GM18870 (cell line): ENCODE measurements around the gene CCDC12.

Experiments
- ATAC-seq: cut with Tn5 transposase; IDR thresholded peaks from one replicate; pipeline ENCODE4 v1.9.1; 2021; ENCODE audit warnings: moderate library complexity; ENCODE audit not compliant: unreplicated experiment

The CCDC12 gene

DNA sequence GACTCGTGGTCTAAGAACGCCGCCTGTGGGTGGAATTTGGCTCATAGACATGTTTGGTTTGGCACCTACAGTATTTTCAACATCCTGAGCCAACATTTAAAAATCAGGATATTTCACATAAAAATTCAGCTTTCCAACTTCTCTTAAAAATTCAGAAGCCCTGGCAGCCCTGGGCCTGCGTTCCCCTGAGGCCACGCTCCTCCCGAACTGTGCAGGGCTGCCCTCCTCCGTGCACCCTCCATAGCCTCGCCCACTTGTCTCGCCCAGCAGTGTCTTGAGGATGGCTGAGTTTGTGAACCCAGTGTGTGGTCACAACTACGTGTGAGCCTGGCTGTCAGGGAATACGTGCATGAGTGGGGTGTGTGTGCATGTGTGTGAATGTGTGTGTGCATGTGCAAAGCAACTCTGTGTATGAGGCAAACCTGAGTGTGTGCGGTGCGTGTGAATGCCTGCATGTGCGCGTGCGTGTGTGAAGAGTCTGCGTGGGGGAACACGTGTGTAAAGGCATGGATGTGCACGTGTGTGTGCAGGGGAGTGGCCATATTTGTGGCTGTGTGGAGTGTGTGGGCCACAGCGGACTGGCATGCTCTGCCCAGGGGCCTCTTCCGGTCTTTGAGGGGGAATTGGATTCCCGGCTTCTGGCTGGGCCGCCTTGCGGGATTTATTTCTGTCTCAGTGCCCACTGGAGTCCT is 68.1 kb downstream of the CCDC12 start:
- ATAC-seq, result no peak

DNA sequence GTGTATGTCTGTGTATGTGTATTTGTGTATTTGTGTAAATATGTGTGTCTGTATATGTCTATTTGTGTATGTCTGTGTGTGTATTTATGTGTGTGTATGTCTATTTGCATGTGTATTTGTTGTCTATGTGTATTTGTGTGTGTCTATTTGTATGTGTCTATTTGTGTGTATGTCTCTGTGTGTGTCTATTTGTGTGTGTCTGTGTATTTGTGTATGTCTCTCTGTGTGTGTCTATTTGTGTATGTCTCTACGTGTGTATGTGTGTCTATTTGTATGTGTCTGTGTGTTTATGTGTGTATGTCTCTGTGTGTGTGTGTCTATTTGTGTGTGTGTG is 68.6 kb downstream of the CCDC12 start:
- no peak for ATAC-seq

DNA sequence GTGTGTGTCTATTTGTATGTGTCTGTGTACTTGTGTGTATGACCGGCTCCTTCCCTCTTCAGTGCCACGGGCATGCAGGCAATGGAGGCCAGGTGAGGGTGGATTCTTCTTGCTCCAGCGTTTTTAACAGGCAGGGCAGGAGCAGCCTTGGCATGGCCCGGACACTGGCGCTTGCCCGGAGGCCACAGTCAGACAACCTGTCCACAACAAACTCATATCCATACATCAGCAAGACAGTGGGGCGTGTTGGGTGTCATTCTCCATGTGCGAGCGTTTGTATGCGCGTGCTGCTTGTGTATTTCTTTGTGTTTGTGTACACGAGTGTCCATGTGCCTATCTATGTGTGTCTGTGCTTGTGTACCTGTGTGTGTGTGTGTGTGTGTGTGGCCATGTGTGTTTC is 69.3 kb downstream of the CCDC12 start:
- no peak for ATAC-seq

DNA sequence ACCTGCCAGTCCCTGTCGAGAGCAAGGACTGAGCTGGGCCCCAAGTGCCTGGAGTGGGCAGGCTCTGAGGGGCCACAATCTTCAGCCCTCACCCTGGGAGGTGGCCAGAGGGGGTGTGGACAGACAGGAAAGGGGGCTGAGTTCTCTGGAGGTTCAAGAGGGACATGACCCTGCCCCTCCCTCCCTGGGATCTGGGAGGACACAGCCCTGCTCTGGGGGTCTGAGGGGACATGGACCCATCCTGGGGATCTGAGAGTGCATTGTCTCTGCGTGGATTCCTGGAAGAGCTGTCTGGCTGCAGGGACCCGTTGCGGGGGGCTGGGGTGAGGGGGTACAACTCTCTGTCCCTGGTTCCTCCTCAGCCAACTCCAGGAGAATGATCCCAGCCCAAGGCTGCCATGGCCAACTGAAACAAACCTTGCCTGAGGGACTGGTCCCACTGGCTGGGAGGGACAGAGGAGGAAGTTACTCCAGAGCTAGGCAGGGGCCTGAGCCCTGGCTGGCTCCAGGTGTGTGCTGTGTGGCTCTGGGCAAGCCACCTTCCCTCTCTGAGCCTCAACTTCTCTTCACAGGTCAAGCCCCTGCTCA is 70.0 kb downstream of the CCDC12 start:
- no peak for ATAC-seq

DNA sequence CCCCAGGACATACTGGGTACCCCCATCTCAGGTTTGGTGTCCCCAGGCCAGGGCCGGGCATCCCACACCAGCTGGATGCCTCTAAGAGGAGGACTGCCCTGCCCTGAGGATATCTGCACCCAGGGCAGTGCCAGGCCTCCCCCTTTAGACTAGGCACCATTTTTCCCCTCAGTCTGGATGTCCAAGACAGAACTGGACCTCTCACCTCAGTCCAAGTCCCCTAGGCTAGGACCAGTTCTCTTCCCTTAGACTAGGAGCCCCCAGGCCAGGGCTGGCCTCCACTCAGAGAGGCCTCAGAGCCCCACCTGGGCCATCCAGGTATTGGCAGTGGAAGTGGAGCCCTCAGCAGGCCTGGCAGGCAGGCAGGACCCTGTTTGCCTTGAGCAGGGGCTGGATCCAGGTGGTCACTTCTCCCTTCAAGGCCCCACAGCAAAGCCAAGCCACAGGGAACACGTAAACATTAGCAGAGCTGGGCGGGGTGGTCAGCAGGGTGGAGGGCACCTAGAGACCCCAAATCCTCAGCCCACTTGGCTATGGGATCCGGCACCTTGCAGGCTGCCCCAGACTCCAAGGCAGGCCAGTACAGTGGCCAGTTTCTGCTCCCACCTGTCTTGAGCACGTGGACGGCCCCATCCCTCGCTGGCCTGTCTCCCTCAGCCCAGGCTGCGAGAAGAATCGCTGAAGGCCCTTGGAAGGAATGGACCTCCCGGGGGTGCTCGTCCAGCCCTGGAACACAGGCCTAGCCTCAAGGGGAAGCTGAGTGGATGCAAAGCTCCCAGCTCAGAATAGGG is 70.7 kb downstream of the CCDC12 start:
- no peak for ATAC-seq

DNA sequence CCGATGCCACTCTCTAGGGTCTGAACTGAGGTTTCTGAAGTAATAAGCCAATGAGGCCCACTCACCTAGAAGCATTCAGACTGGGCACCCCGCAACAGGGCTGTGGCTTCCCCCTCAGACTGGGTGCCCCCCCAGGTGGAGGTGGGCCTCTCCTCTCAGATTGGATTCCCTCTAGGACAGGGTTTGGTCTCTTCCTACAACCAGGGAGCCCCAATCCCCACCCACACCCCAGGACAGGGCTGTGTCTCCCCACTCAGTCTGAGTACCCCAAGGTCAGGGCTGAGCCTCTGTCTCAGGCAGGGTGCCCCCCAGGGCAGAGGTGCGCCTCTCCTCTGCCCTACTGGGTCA is 71.4 kb downstream of the CCDC12 start:
- ATAC-seq, result no peak

DNA sequence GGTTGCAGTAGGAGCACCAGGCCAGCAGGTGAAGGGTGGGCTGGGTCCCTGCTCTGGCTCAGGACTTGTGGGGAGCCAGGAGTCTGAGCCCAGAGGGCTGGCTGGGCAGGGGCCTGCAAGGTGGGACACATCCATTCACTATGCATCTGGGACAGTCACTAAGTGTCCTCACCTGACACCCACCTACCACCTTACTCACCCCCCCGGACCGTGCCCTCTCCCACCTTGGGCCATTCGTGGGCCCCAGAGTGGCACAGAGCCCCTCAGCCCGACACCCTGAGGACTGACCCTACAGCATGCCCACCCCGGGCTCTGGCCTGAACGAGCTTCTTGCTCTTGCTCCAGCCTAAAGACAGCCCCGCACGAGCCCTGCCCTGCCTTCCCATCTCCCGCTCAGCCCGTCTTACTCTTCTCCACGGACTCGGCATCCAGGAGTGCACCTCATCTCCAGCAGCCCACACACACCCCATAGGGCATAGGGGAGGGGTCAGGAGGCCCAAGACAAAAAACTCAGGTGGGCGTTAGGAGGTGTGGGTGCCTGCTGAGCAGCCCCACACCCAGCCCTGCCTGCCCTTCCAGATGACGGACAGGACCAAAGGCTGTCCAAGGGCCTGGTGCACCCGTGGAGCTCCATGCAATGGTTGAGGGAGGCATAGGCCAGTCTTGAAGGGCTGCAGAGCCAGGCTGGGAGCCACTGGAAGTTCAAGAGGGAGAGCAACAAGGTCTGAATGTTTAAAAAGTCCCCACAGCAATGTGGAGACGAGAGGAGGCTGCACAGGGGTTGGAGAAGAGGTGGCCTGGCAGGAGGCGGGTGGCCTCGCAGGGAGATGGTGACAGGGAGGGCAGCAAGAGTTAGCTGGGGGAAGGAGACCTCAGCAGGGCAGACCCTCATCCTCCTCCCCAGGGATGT is 72.0 kb downstream of the CCDC12 start:
- ATAC-seq, result no peak

DNA sequence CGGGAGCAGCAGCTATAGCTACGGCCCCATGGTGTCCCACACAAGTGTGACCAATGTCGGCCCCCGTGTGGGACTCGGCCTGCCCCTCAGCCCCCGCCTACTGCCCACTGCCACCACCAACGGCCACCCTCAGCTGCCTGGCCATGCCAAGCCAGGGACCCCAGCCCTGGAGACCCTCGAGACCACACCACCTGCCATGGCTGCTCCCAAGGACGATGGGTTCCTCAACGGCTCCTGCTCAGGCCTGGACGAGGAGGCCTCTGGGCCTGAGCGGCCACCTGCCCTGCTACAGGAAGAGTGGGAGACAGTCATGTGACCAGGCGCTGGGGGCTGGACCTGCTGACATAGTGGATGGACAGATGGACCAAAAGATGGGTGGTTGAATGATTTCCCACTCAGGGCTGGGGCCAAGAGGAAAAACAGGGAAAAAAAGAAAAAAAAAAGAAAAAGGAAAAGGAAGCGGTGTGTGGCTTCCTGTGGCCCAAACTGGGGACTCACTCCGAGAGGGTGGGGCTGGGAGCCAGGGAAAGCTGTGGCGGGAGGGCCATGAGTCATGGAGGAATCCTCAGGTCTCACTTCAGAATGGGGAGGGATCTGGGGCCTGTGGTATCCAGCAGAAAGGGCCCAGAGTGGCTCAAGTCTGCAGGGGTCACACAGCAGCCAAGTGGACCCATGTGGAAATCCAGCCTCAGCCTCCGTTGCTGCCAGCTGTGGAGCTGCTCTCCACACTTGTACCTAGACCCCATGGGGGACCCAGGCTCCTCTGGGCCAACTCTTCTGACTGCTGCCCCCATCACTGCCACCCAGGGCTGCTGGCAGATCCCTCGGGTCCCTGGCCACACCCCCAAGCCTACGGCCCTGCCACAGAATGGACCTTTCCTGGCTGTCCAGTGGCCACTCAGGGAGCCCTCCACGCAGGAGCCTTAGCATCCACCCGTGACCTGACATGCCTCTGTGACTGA is 72.9 kb downstream of the CCDC12 start:
- ATAC-seq, result no peak

DNA sequence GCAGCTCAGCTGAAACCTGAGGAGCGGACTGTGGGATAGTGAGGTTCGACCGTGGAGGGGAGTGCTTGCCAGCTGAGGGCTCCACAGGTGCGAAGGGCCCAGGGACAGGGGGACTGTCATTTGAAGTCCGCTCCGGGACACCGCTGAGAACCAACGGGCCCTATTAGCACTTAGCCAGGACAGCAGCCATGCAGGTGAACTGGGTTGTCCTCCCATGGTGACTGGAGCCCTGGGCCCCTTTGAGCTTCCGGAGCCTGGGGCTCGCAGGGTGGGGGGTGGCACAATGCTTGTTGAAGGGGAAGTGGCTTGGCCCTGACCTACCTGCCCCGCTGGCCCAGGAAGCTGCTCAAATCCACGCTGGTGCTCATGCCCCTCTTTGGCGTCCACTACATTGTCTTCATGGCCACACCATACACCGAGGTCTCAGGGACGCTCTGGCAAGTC is 74.3 kb downstream of the CCDC12 start:
- ATAC-seq, result no peak

DNA sequence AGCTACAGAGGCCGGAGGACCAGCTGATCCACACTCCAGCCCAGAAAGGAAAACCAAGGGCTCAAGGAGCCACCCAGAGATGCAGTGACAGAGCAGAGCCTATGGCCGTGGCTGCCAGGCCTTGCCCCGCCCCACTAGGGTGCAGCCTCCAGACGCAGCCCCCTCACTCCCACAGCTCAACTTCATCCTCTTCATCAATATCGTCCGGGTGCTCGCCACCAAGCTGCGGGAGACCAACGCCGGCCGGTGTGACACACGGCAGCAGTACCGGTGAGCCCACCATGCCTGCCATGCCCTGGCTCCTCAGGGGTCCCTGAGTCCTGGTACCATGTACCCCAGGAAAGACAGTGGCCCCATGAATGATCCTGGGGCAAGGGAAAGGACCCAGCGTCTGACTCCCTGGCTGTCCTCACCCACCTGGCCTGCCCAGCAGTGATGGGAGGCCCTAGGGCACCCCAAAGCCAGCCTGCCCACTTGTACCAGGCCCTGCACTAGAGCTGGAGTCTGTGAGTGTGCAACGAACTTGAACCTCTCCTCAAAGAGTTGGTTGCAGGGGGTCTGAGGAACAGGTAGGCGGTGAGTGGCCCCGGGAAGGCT is 74.9 kb downstream of the CCDC12 start:
- ATAC-seq, result no peak

DNA sequence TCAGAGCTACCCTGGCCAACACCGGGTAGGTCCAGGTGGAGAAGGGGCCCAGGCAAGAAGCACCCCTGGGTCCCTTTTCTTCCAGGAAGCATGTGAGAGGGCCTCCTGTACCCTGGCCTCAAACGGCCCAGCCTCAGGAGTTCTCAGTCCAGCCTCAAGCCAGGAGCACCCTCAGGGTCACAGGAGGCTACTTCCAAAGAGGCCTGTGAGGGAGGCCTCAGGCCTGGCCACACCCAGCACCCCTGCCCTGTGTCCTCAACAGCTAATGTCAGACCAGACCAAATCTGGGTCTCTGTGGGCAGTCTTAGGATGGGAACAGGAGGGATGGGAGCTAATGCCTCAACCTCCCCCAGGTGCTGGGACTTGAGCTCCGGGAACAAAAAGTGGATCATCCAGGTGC is 75.5 kb downstream of the CCDC12 start:
- no peak for ATAC-seq

DNA sequence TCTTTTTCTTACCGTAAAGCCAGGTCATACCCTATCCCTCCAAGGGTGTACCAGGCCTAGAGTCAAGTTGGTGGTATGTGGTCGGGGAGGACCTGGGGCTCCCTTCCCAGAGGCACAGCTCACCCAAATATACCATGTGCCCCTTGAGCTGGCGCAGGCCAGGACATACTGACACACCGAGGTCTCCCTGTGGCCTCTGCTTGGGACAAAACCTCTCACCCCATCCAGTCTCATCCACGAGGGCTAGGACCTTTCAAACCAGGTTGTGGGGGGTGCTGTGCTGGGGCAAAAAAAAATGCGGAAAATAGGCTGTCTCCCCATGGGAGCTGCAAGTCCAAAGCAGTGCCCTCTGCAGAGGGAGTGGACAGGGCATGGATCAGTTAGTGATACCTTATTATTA is 76.2 kb downstream of the CCDC12 start:
- no peak for ATAC-seq

DNA sequence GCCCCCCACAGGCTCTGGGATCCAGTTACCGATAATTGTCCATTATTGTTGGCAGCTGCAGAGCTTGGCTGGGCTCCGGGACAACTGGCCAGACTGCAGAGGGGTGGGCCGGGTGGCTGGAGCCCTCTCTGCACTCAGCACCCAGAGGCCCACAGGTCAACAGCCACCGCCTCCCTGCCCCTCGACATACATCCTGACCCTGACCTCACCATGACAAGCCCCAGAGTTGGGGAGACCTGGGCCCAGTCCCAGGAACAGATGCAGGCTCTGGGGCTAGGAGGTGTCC is 76.6 kb downstream of the CCDC12 start:
- ATAC-seq, result no peak

DNA sequence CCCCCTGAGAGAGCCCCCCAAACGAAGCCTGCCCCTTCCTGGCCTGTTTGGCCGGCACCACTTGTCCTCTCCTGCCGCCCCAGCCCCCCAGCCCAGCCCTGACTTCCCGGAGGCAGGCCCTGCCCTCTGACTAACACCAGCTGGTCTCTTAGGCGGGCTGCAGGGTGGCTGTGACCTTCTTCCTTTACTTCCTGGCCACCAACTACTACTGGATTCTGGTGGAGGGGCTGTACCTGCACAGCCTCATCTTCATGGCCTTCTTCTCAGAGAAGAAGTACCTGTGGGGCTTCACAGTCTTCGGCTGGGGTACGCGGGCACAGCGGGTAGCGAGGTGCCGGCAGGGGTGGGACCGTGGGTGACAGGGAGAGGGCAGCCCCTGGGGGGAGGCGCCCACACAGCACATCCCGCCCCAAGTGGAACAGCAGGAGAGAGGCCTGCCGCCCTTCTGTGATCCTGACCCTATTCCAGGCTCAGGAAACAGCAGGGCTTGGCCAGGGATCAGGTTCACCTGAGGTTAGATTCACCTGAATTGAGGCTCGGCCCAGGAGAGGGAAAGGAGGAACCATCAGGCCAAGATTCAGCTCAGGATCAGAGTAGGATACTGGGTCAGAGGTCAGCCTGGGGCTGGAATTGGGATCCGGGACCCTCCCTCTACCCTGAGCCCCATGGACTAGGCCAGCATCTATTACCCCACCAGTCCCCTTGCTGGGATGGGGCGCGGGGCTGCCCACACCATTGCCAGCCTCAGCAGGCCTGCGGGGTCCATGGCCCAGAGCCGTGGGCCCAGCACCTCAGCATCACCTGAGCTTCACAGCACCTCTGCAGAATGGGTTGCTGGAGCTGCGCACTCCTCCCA is 77.2 kb downstream of the CCDC12 start:
- no peak for ATAC-seq

DNA sequence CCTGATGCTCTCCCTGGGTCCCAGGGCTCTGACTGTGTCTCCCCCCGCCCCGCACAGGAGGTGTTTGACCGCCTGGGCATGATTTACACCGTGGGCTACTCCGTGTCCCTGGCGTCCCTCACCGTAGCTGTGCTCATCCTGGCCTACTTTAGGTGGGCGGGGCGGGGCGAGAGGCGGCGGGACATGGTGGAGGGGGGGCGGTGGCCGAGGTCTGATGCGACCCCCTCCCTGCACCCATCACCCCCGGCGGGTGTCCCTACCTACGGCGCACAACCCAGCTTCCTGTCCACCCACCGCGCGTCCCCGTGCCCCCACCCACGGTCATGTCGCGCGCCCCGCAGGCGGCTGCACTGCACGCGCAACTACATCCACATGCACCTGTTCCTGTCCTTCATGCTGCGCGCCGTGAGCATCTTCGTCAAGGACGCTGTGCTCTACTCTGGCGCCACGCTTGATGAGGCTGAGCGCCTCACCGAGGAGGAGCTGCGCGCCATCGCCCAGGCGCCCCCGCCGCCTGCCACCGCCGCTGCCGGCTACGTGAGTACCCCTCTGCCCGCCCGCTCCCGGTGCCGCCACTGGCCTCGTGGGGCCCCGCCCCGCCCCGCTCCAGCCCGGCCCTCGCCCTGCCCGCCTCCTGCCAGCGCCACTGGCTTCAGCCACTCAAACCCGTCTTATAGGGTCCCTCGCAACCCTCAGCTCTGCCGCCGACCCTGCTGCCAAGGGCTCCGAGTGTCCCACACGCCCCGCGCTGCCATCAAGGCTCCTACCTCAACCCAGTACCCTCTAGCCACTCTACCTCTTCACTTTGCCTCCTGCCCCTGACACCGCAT is 78.0 kb downstream of the CCDC12 start:
- ATAC-seq, result no peak

DNA sequence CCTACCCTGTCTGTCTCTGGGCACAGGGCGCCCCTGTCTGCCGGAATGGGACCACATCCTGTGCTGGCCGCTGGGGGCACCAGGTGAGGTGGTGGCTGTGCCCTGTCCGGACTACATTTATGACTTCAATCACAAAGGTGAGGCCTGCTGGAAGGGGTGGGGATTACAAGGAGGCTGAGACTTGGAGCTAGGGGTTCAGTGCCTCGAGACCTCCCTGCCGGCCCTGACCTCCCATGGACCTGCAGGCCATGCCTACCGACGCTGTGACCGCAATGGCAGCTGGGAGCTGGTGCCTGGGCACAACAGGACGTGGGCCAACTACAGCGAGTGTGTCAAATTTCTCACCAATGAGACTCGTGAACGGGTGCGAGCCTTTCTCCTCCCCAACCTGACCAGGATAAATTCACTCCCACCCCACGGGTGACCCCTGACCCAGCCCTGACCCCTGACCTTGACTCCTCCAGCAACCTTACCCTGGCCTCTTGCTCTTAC is 78.7 kb downstream of the CCDC12 start:
- ATAC-seq, result no peak

DNA sequence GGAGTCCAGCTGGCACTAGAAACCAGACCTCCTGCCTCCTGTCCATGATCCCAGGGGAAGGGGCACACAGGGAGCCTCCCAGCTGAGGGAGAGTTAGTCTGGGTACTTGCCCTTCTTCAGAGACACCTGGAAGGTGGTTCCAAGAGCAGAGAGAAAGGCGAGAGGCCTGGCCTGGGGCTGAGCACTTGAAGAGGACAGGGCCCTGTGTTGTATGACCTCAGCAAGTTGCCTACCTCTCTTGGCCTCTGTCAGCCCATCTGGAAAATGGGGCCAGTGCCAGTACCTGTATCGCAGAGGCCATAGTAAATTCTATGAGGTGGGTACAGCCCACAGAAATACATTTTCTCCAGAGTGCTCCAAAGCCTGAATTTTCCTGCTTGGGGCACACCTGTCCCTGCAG is 79.5 kb downstream of the CCDC12 start:
- no peak for ATAC-seq

DNA sequence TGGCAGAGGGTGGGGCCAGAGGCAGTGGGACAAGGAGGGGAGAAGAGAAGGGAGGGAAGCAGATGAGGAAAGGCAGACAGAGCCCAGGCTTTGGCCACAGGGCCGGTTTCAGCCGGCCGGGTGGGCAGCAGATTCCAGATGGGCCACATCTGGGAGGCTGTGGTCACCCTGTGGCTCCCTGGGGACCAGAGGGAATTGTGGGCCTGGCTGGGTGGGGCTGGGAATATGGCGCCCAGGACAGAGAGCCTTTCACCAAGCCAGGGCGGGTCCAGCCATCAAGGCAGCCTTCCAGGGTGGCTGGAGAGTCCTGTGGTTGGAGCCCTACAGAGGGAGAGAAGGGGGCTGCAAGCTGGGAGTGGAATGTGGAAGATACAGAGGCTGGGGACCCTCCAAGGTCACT is 80.2 kb downstream of the CCDC12 start:
- no peak for ATAC-seq
